ENCODE data around the gene MRPS22. TPM values are rescaled to one million over a fixed set of nuclear protein-coding genes. Genes with fewer than 3 reads are reported as not detected.
A peak's percentile ranks its signal among the peaks of the same experiment; 100 is the strongest.

The MRPS22 gene
- 94.8 and 95.3 TPM in 2 replicates for total RNA-seq (2014; rRNA removed; shearing (Covaris generic))

DNA sequence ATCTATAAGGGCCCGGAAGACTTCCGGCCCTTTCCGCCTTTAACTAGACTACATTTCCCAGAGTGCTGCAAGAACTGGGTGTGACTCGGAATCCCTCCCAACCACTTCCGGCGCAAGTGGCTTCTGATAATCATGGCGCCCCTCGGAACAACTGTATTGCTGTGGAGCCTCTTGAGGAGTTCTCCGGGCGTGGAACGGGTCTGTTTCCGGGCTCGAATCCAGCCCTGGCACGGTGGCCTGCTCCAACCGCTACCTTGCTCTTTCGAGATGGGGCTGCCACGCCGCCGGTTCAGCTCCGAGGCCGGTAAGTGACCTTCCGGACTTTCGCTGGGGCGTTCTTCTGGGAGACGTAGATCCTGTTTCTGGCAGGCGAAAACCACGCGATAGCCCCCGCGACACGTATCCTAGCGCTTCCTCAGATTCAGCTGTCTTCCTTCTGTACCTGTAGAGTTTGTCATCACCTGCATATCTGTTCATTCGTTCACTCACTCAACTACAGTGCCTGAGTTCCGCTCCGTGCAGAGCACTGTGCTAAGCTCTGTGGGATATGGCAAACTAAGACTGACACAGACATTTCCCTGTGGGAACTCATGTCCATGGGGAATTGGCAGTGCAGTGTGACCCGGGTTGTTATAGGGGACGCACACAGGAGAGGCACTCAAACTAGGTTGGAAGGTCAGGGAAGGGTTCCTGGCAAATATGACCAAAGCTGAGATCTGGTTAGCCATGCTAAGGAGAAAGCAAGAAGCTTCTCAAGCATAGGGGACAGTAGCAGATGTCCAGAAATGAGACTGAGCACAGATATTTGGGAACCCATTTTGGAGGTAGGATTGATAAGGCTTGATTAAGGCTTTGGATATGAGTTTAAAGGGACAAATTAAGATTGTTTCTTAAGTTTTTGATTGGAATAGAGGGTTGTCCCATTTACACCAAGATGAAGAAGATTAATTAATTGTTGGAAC is at the start of gene MRPS22:
Gene MRPS22, plus strand, starts transcription at position 126 of the 962 bp plus-strand sequence. Its CDS starts 7 bp downstream, at position 133.
- H3K27me3 ChIP-seq, result no peaks in the 10 kb centered on the region
- peak within 1 kb of the TSS; percentile 78 for H3K27ac ChIP-seq
- DNase-seq, result peak; percentile 90 to 94
- no peaks in the 10 kb centered on the region for H3K9me3 ChIP-seq (replicated peaks)
- peaks cover 4% of the 10 kb centered on the region; the same call in 1 of the 2 replicates for H3K4me1 ChIP-seq
- H3K4me3 ChIP-seq, result peak within 1 kb of the TSS; percentile 85
- H3K36me3 ChIP-seq, result peaks cover 25% of the 10 kb centered on the region

DNA sequence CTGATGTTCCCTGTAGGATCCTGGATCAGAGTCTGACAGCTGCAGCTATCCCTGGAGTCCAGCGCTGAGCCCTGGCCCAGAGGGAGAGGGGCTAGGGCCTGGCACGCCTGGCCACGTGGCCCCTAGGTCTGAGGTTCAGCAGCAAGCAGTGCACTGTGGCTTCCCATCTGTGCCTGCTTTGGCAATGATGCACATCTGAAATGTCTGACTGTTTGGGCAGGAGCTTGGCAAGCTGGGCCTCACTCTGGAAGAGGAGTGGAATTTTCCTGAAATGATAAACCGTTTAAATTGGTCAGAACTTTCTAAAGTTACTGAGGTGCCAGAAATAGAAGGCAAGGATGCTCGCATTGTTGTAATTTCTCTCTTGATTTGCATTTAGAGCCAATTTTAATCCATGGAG is 48.8 kb upstream of the MRPS22 start:
- no peak for DNase-seq
- H3K4me1 ChIP-seq, result no peaks in the 10 kb centered on the region
- H3K27me3 ChIP-seq, result 0 out of 2 replicates have a peak, but pooled peaks cover 5% of the 10 kb centered on the region
- H3K4me3 ChIP-seq, result no peak overlapping the region
- no peaks in the 10 kb centered on the region for H3K36me3 ChIP-seq
- H3K9me3 ChIP-seq (replicated peaks), result no peaks in the 10 kb centered on the region
- no peak overlapping the region for H3K27ac ChIP-seq

DNA sequence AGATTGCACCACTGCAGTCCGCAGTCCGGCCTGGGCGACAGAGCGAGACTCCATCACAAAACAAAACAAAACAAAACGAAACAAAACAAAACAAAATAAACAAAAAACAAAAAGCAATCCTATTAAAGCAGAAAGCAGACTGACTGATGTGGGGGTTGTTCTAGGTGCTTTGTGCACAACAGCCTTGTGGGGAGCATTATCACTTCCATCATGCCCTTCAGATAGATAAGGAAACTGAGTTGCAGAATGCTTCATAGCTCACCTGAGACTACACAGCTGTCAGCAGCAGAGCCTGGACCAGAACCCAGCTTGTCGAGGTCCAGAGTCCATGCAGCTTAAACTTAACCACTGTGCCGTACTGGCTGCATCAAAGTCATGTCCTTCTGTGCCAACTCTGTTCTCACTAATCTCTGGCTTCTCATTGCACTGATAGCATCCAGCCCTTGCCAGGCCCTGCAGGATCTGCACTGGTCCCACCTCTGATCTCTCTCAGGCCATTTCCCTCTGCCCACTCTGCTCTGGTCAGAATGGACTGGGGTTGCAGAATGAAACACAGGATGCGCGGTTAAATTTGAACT is 47.6 kb upstream of the MRPS22 start:
- Histone ChIP-seq H3K4me1 (no peaks in the 10 kb centered on the region), H3K27me3 (0 out of 2 replicates have a peak, but pooled peaks cover 5% of the 10 kb centered on the region), H3K9me3 (replicated peaks) (no peaks in the 10 kb centered on the region), H3K36me3 (no peaks in the 10 kb centered on the region), H3K27ac (no peak overlapping the region), H3K4me3 (no peak overlapping the region)
- DNase-seq, result no peak

DNA sequence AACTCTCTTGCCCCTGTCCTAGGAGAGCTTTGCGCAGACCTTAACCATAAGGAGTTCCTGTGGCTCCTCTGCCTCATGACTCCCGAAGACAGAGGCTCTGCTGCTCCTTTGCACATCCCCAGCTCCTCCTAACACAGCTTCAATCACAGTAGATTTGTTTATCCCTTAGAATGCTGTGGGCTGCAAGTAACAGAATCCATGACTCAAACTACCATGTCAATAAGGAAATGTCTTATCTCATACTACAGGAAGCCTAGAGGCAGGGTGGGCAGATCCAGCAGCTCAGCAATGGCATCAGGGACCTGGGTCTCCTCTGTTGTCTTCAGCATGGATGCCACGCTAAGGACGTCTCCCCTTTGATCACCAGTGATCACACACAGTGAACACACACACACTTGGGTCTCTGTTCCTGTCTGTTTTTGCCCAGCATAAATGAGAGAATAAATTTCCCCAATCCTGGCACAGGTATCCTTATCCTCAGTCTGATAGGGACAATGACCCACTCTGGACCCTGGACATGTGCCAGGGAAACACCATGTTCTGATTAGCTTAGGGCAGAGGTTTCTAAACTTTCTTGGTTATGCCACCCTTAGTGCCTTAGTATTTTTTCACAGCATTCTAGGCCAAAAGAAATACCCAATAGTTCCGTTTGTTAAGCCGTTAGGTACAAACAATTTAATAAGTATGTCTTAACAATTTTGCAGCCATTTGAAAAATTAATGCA is 46.1 kb upstream of the MRPS22 start:
- no peak for DNase-seq
- Histone ChIP-seq H3K36me3 (no peaks in the 10 kb centered on the region), H3K4me3 (no peak overlapping the region), H3K9me3 (replicated peaks) (no peaks in the 10 kb centered on the region), H3K27me3 (0 out of 2 replicates have a peak, but pooled peaks cover 5% of the 10 kb centered on the region), H3K4me1 (peaks cover 5% of the 10 kb centered on the region), H3K27ac (no peak overlapping the region)

DNA sequence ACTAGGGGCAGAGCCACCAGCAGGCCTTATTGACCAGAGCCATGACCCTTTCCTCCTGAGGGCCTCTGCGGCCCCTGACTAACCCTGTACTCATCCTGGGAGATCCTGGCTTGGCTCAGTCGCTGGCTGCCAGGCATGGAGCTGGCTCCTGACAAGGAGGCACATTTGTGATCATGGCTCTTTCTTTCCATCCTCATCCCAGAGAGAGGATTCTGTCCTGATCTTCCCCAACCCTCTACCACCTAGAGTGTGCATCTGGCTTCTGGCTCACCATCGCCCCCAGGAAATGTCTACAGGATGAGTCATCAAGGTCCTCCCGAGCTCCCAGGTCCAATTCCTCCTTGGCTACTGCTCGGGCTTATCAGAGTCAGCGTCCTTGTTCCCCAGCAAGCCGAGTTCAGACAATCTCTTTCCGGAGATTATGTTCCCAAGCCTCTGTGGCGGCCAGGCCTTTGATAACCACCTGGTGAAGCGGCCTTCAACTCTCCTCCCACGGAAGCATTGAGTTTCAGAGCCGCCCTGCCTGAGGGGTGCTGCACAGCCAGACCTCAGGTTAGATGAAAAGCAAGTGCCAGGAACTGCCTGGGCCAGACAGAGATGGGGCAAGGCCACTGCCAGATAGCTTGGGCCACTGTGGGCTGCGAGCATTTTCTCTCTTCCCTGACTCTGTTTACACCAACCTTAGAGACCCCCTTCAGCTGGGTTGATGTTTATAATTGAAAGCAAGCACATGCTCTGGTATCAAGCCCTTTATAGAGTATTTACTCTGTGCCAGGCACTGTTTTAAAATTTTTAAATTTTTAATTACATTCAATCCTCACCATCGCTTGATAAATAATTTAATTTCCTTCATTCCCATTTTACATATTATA is 44.3 kb upstream of the MRPS22 start:
- no peak for DNase-seq
- Histone ChIP-seq H3K27ac (no peak overlapping the region), H3K27me3 (0 out of 2 replicates have a peak, but pooled peaks cover 5% of the 10 kb centered on the region), H3K4me3 (no peak overlapping the region), H3K36me3 (no peaks in the 10 kb centered on the region), H3K4me1 (peaks cover 7% of the 10 kb centered on the region), H3K9me3 (replicated peaks) (no peaks in the 10 kb centered on the region)

DNA sequence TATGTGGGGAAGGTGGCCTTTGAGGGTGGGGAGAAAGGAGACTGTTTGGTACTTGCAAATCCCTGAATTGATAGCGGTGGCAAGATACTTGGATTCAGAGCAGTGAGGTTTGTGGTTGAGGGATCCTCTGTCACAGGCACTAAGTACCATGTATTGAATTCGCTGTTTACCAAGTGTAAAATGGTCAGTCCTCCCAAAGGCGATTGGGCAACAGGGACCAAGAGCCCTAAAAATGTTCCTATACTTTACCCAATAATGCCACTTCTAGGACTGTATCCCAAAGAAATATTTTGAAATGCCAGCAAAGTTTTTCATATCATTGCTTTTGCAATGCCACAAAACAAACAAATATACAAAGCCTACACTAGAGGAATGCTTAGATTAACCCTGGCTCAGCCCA is 43.4 kb upstream of the MRPS22 start:
- no peaks in the 10 kb centered on the region for H3K27me3 ChIP-seq
- no peak overlapping the region for H3K4me3 ChIP-seq
- no peak for DNase-seq
- peaks cover 7% of the 10 kb centered on the region for H3K4me1 ChIP-seq
- no peaks in the 10 kb centered on the region for H3K9me3 ChIP-seq (replicated peaks)
- no peak overlapping the region for H3K27ac ChIP-seq
- no peaks in the 10 kb centered on the region for H3K36me3 ChIP-seq

DNA sequence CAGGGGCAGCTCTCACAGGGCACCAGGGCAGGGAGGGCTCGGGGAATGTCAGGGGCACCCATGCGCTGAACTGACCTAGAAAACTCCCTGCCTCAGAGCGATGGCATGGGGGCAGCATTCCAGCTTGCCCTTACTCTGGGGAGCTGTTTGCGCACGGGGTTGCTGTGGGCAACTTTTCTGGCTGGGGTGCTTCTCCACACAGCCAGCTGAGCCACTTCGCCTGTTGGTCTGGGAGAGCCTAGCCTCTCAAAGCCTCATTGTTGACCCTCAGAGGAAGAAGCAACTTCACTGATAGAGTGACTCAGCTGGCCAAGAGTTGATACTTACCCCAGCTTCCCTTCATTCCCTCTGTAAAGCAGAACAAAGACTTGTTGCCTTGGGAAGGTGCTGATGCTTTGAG is 42.6 kb upstream of the MRPS22 start:
- Histone ChIP-seq H3K4me1 (peaks cover 7% of the 10 kb centered on the region), H3K9me3 (replicated peaks) (no peaks in the 10 kb centered on the region), H3K27ac (no peak overlapping the region), H3K27me3 (no peaks in the 10 kb centered on the region), H3K36me3 (no peaks in the 10 kb centered on the region), H3K4me3 (no peak overlapping the region)
- DNase-seq, result no peak

DNA sequence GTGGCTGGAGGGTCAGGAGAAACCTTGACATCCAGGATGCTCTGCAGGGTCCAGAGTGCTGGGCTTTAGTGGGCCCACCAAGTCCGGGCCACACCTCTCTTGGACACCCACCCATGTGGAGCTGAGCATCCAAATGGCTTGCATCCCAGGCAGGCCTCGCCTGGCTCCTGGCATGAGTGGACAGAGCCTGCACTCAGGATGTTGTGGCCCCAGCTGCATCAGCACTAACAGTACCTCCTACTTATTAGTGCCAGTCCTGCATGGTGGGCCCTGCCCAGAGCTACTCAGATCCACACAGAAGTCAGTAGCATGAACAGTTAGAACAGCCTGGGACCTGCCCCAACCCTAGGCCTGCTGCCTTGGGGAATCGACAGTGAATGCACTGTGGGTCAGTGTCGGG is 42.2 kb upstream of the MRPS22 start:
- DNase-seq, result no peak
- Histone ChIP-seq H3K4me1 (peaks cover 7% of the 10 kb centered on the region), H3K4me3 (no peak overlapping the region), H3K36me3 (no peaks in the 10 kb centered on the region), H3K27ac (no peak overlapping the region), H3K27me3 (no peaks in the 10 kb centered on the region), H3K9me3 (replicated peaks) (no peaks in the 10 kb centered on the region)

DNA sequence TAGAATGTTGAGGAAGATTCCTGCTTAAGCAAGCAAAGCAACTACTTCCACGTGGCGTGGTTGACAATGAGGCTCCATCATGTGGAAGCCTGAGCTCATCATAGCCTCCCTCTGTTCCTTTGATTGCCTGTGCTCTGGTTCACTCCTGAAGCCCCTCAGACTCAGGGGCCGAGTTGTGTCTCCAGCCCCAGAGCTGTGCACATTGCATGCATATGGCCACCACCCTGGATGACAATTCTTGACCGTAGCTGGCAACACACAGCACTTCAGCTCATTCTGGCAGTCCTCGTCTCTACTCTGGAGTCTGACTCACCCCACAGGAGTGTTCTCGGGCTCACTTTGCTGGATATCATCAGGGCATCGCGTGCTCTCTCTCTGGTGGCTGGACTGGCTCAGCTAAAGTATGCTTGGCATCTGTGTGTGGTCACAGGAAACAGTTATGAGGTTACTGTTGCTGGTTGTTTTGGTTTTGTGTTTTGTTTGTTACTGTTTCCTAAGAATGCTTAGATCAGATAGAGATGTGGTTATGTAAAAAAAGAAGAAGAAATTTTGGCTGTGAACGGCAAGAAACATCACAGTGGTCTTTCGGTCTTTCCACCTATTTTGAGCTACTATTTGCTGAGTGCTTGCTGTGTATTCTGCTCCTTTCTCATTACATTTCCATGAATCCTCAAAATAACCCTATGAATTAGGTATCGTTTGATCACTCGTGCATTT is 41.6 kb upstream of the MRPS22 start:
- Histone ChIP-seq H3K27ac (no peak overlapping the region), H3K4me3 (no peak overlapping the region), H3K4me1 (peaks cover 7% of the 10 kb centered on the region), H3K36me3 (no peaks in the 10 kb centered on the region), H3K9me3 (replicated peaks) (no peaks in the 10 kb centered on the region), H3K27me3 (no peaks in the 10 kb centered on the region)
- peak; percentile 42 to 60 for DNase-seq

DNA sequence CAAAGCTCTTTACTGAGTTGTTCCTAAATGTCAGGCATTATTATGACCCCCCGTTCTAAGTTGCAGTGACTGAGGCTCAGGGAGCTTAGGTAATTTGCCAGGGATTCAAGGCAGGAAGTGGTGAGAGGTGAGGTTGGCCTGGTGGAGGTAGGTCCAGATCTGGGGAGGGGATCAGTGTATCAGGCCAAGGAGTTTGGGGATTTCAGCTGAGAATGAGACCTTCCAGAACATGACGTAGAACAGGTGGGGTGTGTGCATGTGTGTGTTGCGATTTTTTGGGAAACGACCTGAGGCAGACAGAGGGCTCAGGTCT is 41.1 kb upstream of the MRPS22 start:
- DNase-seq, result no peak
- no peak overlapping the region for H3K27ac ChIP-seq
- no peaks in the 10 kb centered on the region for H3K9me3 ChIP-seq (replicated peaks)
- H3K27me3 ChIP-seq, result no peaks in the 10 kb centered on the region
- no peak overlapping the region for H3K4me3 ChIP-seq
- H3K4me1 ChIP-seq, result peaks cover 7% of the 10 kb centered on the region
- H3K36me3 ChIP-seq, result no peaks in the 10 kb centered on the region

DNA sequence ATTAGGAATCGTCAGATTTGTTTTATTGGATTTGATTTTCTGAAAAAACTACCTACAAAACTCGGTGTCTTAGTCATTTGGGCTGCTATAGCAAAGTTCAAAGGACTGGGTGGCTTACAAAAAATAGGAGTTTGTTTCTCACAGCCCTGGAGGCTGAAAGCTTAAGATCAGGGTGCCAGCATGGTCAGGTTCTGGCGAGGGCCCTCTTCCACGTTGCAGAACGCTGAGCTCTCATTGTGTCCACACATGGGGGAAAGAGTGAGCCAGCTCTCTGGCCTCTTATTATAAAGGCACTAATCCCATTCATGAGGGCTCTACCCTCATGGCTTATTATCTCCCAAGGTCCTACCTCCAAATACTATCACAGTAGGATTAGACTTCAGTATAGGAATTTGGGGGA is 40.6 kb upstream of the MRPS22 start:
- Histone ChIP-seq H3K27me3 (no peaks in the 10 kb centered on the region), H3K4me3 (no peak overlapping the region), H3K9me3 (replicated peaks) (no peaks in the 10 kb centered on the region), H3K4me1 (peaks cover 7% of the 10 kb centered on the region), H3K36me3 (no peaks in the 10 kb centered on the region), H3K27ac (no peak overlapping the region)
- no peak for DNase-seq

DNA sequence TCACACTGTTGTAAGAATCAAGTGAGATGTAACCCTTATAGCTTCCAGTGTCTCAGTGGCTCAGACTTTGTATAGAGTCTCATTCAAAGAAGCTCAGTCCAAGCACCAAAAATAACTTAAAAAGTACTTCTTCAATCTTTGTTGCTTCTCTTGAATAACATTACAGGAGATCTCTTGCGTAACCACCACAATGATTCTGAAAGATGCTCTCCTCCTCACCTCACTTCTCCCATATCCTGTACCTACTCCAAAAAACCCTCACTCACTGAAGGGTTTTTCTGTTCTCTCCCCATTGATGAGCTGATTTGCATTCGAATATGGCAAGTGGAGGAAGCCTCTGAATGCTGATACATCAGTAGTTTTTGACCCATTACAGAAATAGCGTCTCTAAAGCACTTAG is 39.4 kb upstream of the MRPS22 start:
- H3K27ac ChIP-seq, result no peak overlapping the region
- H3K4me3 ChIP-seq, result no peak overlapping the region
- H3K36me3 ChIP-seq, result no peaks in the 10 kb centered on the region
- H3K9me3 ChIP-seq (replicated peaks), result no peaks in the 10 kb centered on the region
- H3K4me1 ChIP-seq, result peaks cover 7% of the 10 kb centered on the region
- no peak for DNase-seq
- no peaks in the 10 kb centered on the region for H3K27me3 ChIP-seq

DNA sequence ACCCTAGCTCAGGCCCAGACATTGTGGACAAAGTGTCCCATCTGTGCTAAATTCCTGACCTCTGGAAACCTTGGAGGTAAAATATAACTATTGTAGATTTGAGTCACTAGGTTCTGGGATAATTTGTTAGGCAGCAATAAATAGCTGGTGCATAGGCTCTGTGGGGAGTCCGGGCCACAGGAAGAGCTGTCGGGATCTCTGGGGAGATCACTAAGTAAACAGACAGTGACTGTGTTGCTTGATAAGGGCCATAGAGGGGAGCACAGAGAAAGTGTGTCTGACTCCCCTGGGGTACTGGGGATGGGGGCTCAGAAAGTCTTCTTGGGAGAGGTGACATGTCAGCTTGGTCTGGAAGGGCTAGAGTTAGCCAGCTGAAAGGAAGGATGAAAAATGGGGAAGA is 37.7 kb upstream of the MRPS22 start:
- H3K4me1 ChIP-seq, result peaks cover 7% of the 10 kb centered on the region
- no peaks in the 10 kb centered on the region for H3K27me3 ChIP-seq
- no peaks in the 10 kb centered on the region for H3K36me3 ChIP-seq
- no peaks in the 10 kb centered on the region for H3K9me3 ChIP-seq (replicated peaks)
- H3K27ac ChIP-seq, result no peak overlapping the region
- no peak overlapping the region for H3K4me3 ChIP-seq
- no peak for DNase-seq

DNA sequence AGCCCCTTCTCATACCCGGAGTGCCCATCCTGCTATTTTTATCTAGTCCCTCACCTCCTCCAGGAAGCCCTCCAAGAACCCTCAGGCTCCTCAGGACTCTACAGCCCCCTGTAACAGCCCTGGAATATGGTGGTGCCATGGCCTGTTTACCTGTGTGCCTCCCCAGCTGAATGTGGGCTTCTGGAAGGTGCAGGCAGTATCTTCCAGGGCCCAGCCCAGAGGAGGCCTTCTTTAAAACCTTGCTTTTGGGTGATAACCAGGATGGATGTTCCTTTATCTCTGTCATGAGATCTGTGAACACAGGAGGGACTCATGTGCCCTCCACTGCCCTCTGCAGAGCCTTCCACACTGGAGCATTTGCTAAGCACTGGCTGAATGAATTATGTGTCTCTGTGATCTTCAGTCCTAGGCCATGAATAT is 36.7 kb upstream of the MRPS22 start:
- no peaks in the 10 kb centered on the region for H3K27me3 ChIP-seq
- no peak overlapping the region for H3K27ac ChIP-seq
- H3K4me3 ChIP-seq, result no peak overlapping the region
- H3K36me3 ChIP-seq, result no peaks in the 10 kb centered on the region
- no peak for DNase-seq
- H3K9me3 ChIP-seq (replicated peaks), result no peaks in the 10 kb centered on the region
- peaks cover 4% of the 10 kb centered on the region for H3K4me1 ChIP-seq
